HepG2 (cell line): ENCODE data around the gene GMEB2. TPM values are rescaled to one million over a fixed set of nuclear protein-coding genes. Genes with fewer than 3 reads are reported as not detected.

ENCODE experiments used
- ATAC-seq: fragments of 200-7000 bp; cut with Tn5 transposase; 3 replicates; pipeline ENCODE4 v1.9.1; 2020; ENCODE audit warnings: mild to moderate bottlenecking, moderate library complexity
- BruUV-seq: library from RNA; stranded (reverse); fragments of 400-500 nt; replicated peaks from 2 replicates; lab custom pipeline; 2021; lab: Mats Ljungman, UMichigan
- CTCF ChIA-PET: fragments of 300-600 bp; formaldehyde crosslinking; extraction: SDS; loops from one replicate; lab custom pipeline; 2021; ENCODE audit warnings: low total read pairs, inconsistent platforms, low intra/inter-chr PET ratio; lab: Yijun Ruan, JAX
- POLR2A ChIA-PET: fragments of 350-600 bp; sonication (Branson Sonifier 250); formaldehyde crosslinking; loops from one replicate; lab custom pipeline; 2020; ENCODE audit warnings: antibody characterized with exemption, inconsistent platforms; lab: Yijun Ruan, JAX
- DNase-seq: peaks from one replicate; pipeline ENCODE4 v3.0.0-alpha.2; 2015; ENCODE audit warnings: low spot score
- FAIRE-seq: peaks from 3 replicates; lab custom pipeline; 2011; peaks lifted over from hg19 to GRCh38; lab: Jason Lieb, UNC
- H2AFZ ChIP-seq: one replicate; pipeline ENCODE4 v1.6.1; 2011; ENCODE audit warnings: low read length, inconsistent platforms
- H3K27ac ChIP-seq: fragments of 300-600 bp; 3 replicates; pipeline ENCODE4 v1.8.0; 2011; ENCODE audit warnings: mixed run types, mild to moderate bottlenecking, mixed read lengths, low read length, inconsistent platforms; ENCODE audit not compliant: insufficient read depth; ENCODE audit errors: extremely low read length
- H3K27me3 ChIP-seq, 2 experiments: fragments of 200-600 bp in 1 of 2; 2 replicates in 1 of 2; 3 replicates in 1 of 2; pipeline versions ENCODE4 v1.6.0 to v1.8.0; 2011; ENCODE audit warnings: low read length in 2 of 2, mild to moderate bottlenecking in 2 of 2, moderate library complexity in 2 of 2, inconsistent platforms in 1 of 2; ENCODE audit not compliant: insufficient read depth in 2 of 2, control insufficient read depth in 1 of 2
- H3K36me3 ChIP-seq, 2 experiments: fragments of 200-600 bp in 1 of 2; replicated peaks in 1 of 2; 2 replicates in 1 of 2; 3 replicates in 1 of 2; pipeline versions ENCODE4 v1.5.1 to v1.8.0; 2011; ENCODE audit warnings: low read length in 2 of 2, inconsistent platforms in 1 of 2; ENCODE audit not compliant: insufficient read depth in 2 of 2, control insufficient read depth in 1 of 2
- H3K4me1 ChIP-seq: 2 replicates; pipeline ENCODE4 v1.5.1; 2012; ENCODE audit warnings: low read length, inconsistent platforms; ENCODE audit not compliant: insufficient read depth
- H3K4me2 ChIP-seq: 2 replicates; pipeline ENCODE4 v1.6.0; 2011; ENCODE audit warnings: low read depth, low read length, inconsistent platforms
- H3K4me3 ChIP-seq, 3 experiments: fragments of 200-600 bp in 1 of 3; sonication (generic), shearing (Covaris generic) in 1 of 3; replicated peaks in 1 of 3; 2 replicates each; pipeline ENCODE4 v1.5.1; 2011 to 2016; ENCODE audit warnings: low read length in 3 of 3, inconsistent platforms in 2 of 3, low read depth in 2 of 3, mild to moderate bottlenecking in 2 of 3, control low read depth in 1 of 3, mixed read lengths in 1 of 3; ENCODE audit not compliant: insufficient read depth in 1 of 3
- H3K79me2 ChIP-seq: one replicate; pipeline ENCODE4 v1.6.1; 2011; ENCODE audit warnings: low read length, inconsistent platforms; ENCODE audit not compliant: insufficient read depth
- H3K9ac ChIP-seq: 2 replicates; pipeline ENCODE4 v1.6.0; 2011; ENCODE audit warnings: mild to moderate bottlenecking, low read depth, low read length, inconsistent platforms; ENCODE audit not compliant: insufficient read depth
- H3K9me3 ChIP-seq: 2 replicates; pipeline ENCODE4 v1.5.1; 2012; ENCODE audit warnings: mild to moderate bottlenecking, low read length
- H4K20me1 ChIP-seq: 2 replicates; pipeline ENCODE4 v1.6.0; 2011; ENCODE audit warnings: inconsistent platforms, mild to moderate bottlenecking, low read length, moderate library complexity; ENCODE audit not compliant: insufficient read depth
- JDP2 ChIP-seq: sonication (generic); formaldehyde crosslinking; IDR thresholded peaks from 2 replicates; pipeline ENCODE4 v1.8.1; 2022; ENCODE audit warnings: missing genetic modification reagents, borderline replicate concordance
- MIXL1 ChIP-seq: IDR thresholded peaks from 2 replicates; pipeline ENCODE4 v1.6.1; 2016
- POLR2A ChIP-seq, 2 experiments: IDR thresholded peaks; 2 replicates each; pipeline ENCODE4 v1.6.1; 2011; ENCODE audit warnings: low read depth in 2 of 2, low read length in 2 of 2, mild to moderate bottlenecking in 1 of 2, moderate library complexity in 1 of 2; ENCODE audit not compliant: insufficient read depth in 1 of 2
- TBX3 ChIP-seq: fragments of 450-650 bp; IDR thresholded peaks from 2 replicates; pipeline ENCODE4 v1.6.1; 2017; ENCODE audit warnings: antibody characterized with exemption, mild to moderate bottlenecking, inconsistent platforms, borderline replicate concordance
- ZC3H13 ChIP-seq: sonication (generic); formaldehyde crosslinking; IDR thresholded peaks from 2 replicates; pipeline ENCODE4 v1.8.1; 2023; ENCODE audit warnings: mild to moderate bottlenecking, missing genetic modification reagents, moderate library complexity
- WGBS: methylation state at CpG from one replicate; pipeline ENCODE4 v1.1.6; 2017; ENCODE audit warnings: low lambda C conversion rate; 5-methylcytosine and 5-hydroxymethylcytosine counted together
- in situ Hi-C: cut with HindIII; loops from 2 replicates; pipeline ENCODE4 v1.10.0; 2017; ENCODE audit warnings: low pct_unique_long_range_greater_than_20kb; ENCODE audit not compliant: extremely low pct_ligation_motif_present
- intact Hi-C: fragments of 100-400 bp; cut with micrococcal nuclease; formaldehyde crosslinking; loops from one replicate; pipeline ENCODE4 v1.10.0; 2022; ENCODE audit not compliant: unreplicated experiment
- polyA plus RNA-seq, 8 experiments: library from polyadenylated mRNA; depleted of rRNA in 3 of 8; stranded (reverse) in 7 of 8; unstranded in 1 of 8; fragments of >200 nt; fragmentation: Illumina TruSeq in 4 of 8; extraction: Trizol in 4 of 8; gene quantifications; 2 replicates each; pipeline versions ENCODE4 v1.2.1 to v1.2.3, GENCODE V29; 2011 to 2016; ENCODE audit warnings: low read depth in 4 of 8, missing spikeins in 1 of 8, mixed read lengths in 1 of 8; ENCODE audit not compliant: insufficient read depth in 1 of 8
- total RNA-seq, 5 experiments: library from RNA; depleted of rRNA; stranded (reverse); fragments of >200 nt; fragmentation: Illumina TruSeq; extraction: Trizol; gene quantifications; 2 replicates each; pipeline ENCODE4 v1.2.3, GENCODE V29; 2016; ENCODE audit warnings: low read depth in 1 of 5
- TF ChIP-seq, protein P1 (sequence below): sonication (generic); formaldehyde crosslinking; IDR thresholded peaks from 2 replicates; pipeline ENCODE4 v1.4.0; 2020; ENCODE audit warnings: low read depth, mild to moderate bottlenecking, missing genetic modification reagents

GMEB2 gene
- total and polyA plus RNA-seq, 2 of the 13 experiments (the other 11 are each of a cell fraction or from before 2014, with no cell fraction given): 10.6 to 12.4 TPM

DNA sequence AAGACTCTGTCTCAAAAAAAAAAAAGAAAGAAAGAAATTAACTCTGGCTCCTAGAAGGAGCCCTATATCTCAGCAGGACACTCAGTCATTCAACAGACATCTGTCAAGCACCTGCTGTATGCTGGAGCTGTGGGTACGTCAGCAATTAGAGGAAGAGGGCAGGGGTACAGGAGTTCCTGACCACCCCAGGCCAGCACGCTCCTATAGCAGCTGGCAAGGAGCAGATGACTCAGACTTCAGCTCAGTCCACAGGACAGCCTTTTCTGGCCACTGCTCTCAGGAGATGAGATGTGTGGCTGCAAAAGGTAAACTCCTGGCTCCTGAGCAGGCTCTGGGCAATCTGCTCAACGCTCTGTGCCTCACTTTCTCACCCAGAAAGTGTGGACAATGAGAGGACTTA is 29.6 kb upstream of the GMEB2 start:
- 79% methylated on average over 3 of the region's 3 CpGs for WGBS
- TF ChIP-seq, protein P1, sequence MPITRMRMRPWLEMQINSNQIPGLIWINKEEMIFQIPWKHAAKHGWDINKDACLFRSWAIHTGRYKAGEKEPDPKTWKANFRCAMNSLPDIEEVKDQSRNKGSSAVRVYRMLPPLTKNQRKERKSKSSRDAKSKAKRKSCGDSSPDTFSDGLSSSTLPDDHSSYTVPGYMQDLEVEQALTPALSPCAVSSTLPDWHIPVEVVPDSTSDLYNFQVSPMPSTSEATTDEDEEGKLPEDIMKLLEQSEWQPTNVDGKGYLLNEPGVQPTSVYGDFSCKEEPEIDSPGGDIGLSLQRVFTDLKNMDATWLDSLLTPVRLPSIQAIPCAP (CRISPR knock-in tag): no peak
- TF ChIP-seq ZC3H13 (peak; percentile 87; the same call in 1 of the 2 replicates), JDP2 (no peak)
- Histone ChIP-seq H3K9ac (no peak overlapping the region), H3K27me3 (no peaks in the 10 kb centered on the region; a peak in 1 of 5 replicates), H3K79me2 (peaks cover 19% of the 10 kb centered on the region), H3K4me3 (no peak overlapping the region), H3K4me2 (no peak overlapping the region), H3K9me3 (no peaks in the 10 kb centered on the region), H3K4me1 (peaks cover 49% of the 10 kb centered on the region), H3K27ac (no peak overlapping the region), H3K36me3 (peaks cover 3 to 8% of the 10 kb centered on the region in 2 experiments; a peak in 3 of 5 replicates), H4K20me1 (peaks cover 3% of the 10 kb centered on the region; the same call in 1 of the 2 replicates), H2AFZ (no peak overlapping the region)
- POLR2A ChIA-PET: no interaction called here
- ATAC-seq (no peak), DNase-seq (no peak), FAIRE-seq (no peak)
- in situ Hi-C loops (no loop called here), intact Hi-C loops (loop anchor here (10.0 kb wide), 1 partner anchor 122 kb away; the partner anchor contains the start of gene PTK6)
- CTCF ChIA-PET: no interaction called here
- BruUV-seq: no TSS peak

DNA sequence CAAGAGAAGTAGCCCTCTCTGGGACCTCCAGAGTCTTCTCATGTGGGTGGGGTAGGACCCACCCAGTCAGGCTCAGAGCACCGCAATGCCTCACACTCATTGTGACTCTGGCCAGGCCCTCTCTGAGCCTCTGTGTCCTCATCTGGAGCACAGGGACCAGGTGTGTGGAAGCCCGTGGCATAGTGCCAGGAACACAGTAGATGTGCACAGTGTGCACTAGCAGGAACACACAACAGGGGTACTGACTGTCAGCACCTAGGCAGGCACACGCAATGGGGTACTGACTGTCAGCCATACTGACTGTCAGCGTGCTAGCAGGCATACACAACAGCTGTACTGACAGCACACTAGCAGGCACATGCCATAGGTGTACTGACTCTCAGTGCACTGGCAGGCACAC is 28.3 kb upstream of the GMEB2 start:
- no peak overlapping the region for H3K4me2 ChIP-seq
- peaks cover 3% of the 10 kb centered on the region; the same call in 1 of the 2 replicates for H4K20me1 ChIP-seq
- no TSS peak for BruUV-seq
- H3K4me3 ChIP-seq: no peak overlapping the region
- H3K4me1 ChIP-seq: peaks cover 49% of the 10 kb centered on the region
- H3K9ac ChIP-seq: no peak overlapping the region
- H3K79me2 ChIP-seq: peaks cover 21% of the 10 kb centered on the region
- H3K9me3 ChIP-seq: no peaks in the 10 kb centered on the region
- no peak for ATAC-seq
- ChIA-PET CTCF (no interaction called here), POLR2A (interaction anchor here (1.6 kb wide), 1 partner anchor 13 kb away, joined by 5 read pairs; no protein-coding TSS in a partner anchor)
- no peak for FAIRE-seq
- no peaks in the 10 kb centered on the region; a peak in 1 of 5 replicates for H3K27me3 ChIP-seq
- no peak overlapping the region for H3K27ac ChIP-seq
- in situ Hi-C loops: no loop called here
- WGBS: 21% methylated on average over 2 of the region's 4 CpGs
- intact Hi-C loops: loop anchor here (10.0 kb wide), 1 partner anchor 120 kb away; the partner anchor contains the start of gene PTK6
- H2AFZ ChIP-seq: no peak overlapping the region
- DNase-seq: no peak
- H3K36me3 ChIP-seq: no peaks in the 10 kb centered on the region
- TF ChIP-seq MIXL1: no peak
- 0 out of 2 replicates have a peak, but pooled peaks have one; percentile 26 for TF ChIP-seq TBX3
- TF ChIP-seq POLR2A (IDR thresholded peaks at IDR 0.05; ENCODE audit: insufficient read depth in 1 of 2, low read depth in 2 of 2, low read length in 2 of 2): 0 out of 4 replicates have a peak, but pooled peaks of 1 of the 2 experiments have one; percentile 26
